HCT116 (cell line): Measurements from ENCODE around the gene WASF2. TPM values are rescaled to one million over a fixed set of nuclear protein-coding genes. Genes with fewer than 3 reads are reported as not detected.

Experiments used
- ATAC-seq: fragments of 200-7000 bp; cut with Tn5 transposase; 2 replicates; pipeline ENCODE4 v1.9.1; 2020; ENCODE audit warnings: mild to moderate bottlenecking, moderate library complexity
- BruUV-seq: library from RNA; stranded (reverse); fragments of 400-500 nt; replicated peaks from 2 replicates; lab custom pipeline; 2021; lab: Mats Ljungman, UMichigan
- CTCF ChIA-PET: fragments of 300-600 bp; sonication (Branson Sonifier 250); formaldehyde crosslinking; loops from one replicate; lab custom pipeline; 2021; ENCODE audit warnings: antibody characterized with exemption; lab: Charles Lee
- POLR2A ChIA-PET: fragments of 300-600, 350-600 bp; sonication (Branson Sonifier 250); formaldehyde crosslinking; loops from one replicate; lab custom pipeline; 2021; ENCODE audit warnings: antibody characterized with exemption; lab: Charles Lee
- RAD21 ChIA-PET, 2 experiments: fragments of 300-600 bp; sonication (Branson Sonifier 250); formaldehyde crosslinking; loops; one replicate each; lab custom pipeline; 2023; ENCODE audit warnings: low total read pairs in 2 of 2; ENCODE audit not compliant: uncharacterized antibody in 2 of 2, unreplicated experiment in 2 of 2, low non-redundant PET in 1 of 2; lab: Charles Lee
- DNase-seq: peaks from one replicate; pipeline ENCODE4 v3.0.0-alpha.2; 2010; ENCODE audit warnings: low read depth, low spot score
- H2AFZ ChIP-seq: fragments of 200-600 bp; shearing (Covaris generic), sonication (generic); 2 replicates; pipeline ENCODE4 v1.6.1; 2017; ENCODE audit warnings: low read depth, mixed run types, mixed read lengths, antibody characterized with exemption, low read length; ENCODE audit not compliant: poor library complexity, severe bottlenecking
- H3K27ac ChIP-seq: 2 replicates; pipeline ENCODE4 v1.5.1; 2012; ENCODE audit warnings: low read depth, low read length
- H3K27me3 ChIP-seq: fragments of 200-600 bp; sonication (generic); 2 replicates; pipeline ENCODE4 v1.6.1; 2016; ENCODE audit warnings: mixed run types, low read length, mixed read lengths; ENCODE audit not compliant: insufficient read depth
- H3K36me3 ChIP-seq, 2 experiments: fragments of 200-500 bp in 1 of 2; fragments of 200-600 bp in 1 of 2; sonication (Bioruptor generic) in 1 of 2; sonication (generic) in 1 of 2; 2 replicates each; pipeline versions ENCODE4 v1.5.1 to v1.6.1; 2014 to 2016; ENCODE audit warnings: low read length in 2 of 2, inconsistent platforms in 1 of 2, mixed read lengths in 1 of 2, mixed run types in 1 of 2; ENCODE audit not compliant: insufficient read depth in 2 of 2, control insufficient read depth in 1 of 2
- H3K4me1 ChIP-seq, 2 experiments: fragments of 200-600 bp in 1 of 2; sonication (generic) in 1 of 2; 2 replicates each; pipeline versions ENCODE4 v1.5.1 to v1.6.1; 2012 to 2017; ENCODE audit warnings: low read length in 2 of 2, inconsistent platforms in 1 of 2, mild to moderate bottlenecking in 1 of 2, mixed read lengths in 1 of 2, mixed run types in 1 of 2, moderate library complexity in 1 of 2; ENCODE audit not compliant: insufficient read depth in 2 of 2, control insufficient read depth in 1 of 2
- H3K4me2 ChIP-seq: fragments of 200-600 bp; sonication (generic); 2 replicates; pipeline ENCODE4 v1.6.1; 2017; ENCODE audit warnings: mixed run types, low read length, mixed read lengths
- H3K4me3 ChIP-seq, 2 experiments: fragments of 200-600 bp in 1 of 2; sonication (generic) in 1 of 2; replicated peaks in 1 of 2; 2 replicates each; pipeline ENCODE4 v1.5.1; 2011 to 2016; ENCODE audit warnings: low read length in 2 of 2, control low read depth in 1 of 2, low read depth in 1 of 2, mild to moderate bottlenecking in 1 of 2, mixed read lengths in 1 of 2, mixed run types in 1 of 2
- H3K79me2 ChIP-seq: fragments of 200-600 bp; sonication (generic); 2 replicates; pipeline ENCODE4 v1.6.1; 2017; ENCODE audit warnings: mild to moderate bottlenecking, mixed run types, low read length, moderate library complexity, mixed read lengths; ENCODE audit not compliant: insufficient read depth
- H3K9ac ChIP-seq: fragments of 200-600 bp; sonication (generic); 2 replicates; pipeline ENCODE4 v1.6.1; 2016; ENCODE audit warnings: low read length, mixed read lengths
- H3K9me2 ChIP-seq: fragments of 200-600 bp; sonication (generic), shearing (Covaris generic); 2 replicates; pipeline ENCODE4 v1.6.1; 2017; ENCODE audit warnings: mixed run types, mild to moderate bottlenecking, moderate library complexity; ENCODE audit not compliant: insufficient read depth
- H3K9me3 ChIP-seq, 2 experiments: fragments of 200-500 bp in 1 of 2; fragments of 200-600 bp in 1 of 2; sonication (Bioruptor generic) in 1 of 2; sonication (generic) in 1 of 2; 2 replicates each; pipeline ENCODE4 v1.6.1; 2014 to 2017; ENCODE audit warnings: low read length in 2 of 2, mixed read lengths in 2 of 2, inconsistent platforms in 1 of 2, low read depth in 1 of 2, mild to moderate bottlenecking in 1 of 2, mixed run types in 1 of 2, moderate library complexity in 1 of 2; ENCODE audit not compliant: control insufficient read depth in 1 of 2, insufficient read depth in 1 of 2
- H4K20me1 ChIP-seq: fragments of 200-600 bp; sonication (generic), shearing (Covaris generic); 2 replicates; pipeline ENCODE4 v1.6.1; 2017; ENCODE audit warnings: mixed run types, mild to moderate bottlenecking, moderate library complexity; ENCODE audit not compliant: insufficient read depth
- CEBPB ChIP-seq: IDR thresholded peaks from 2 replicates; pipeline ENCODE4 v1.6.1; 2012; ENCODE audit warnings: low read depth
- ELF1 ChIP-seq: IDR thresholded peaks from 2 replicates; pipeline ENCODE4 v1.6.1; 2012; ENCODE audit warnings: low read depth, borderline replicate concordance
- EZH2 ChIP-seq: fragments of 200-600 bp; sonication (generic); IDR thresholded peaks from 2 replicates; pipeline ENCODE4 v1.6.1; 2017; ENCODE audit warnings: antibody characterized with exemption, mixed run types
- FOSL1 ChIP-seq: IDR thresholded peaks from 2 replicates; pipeline ENCODE4 v1.6.1; 2012; ENCODE audit warnings: low read depth
- JUND ChIP-seq: IDR thresholded peaks from 2 replicates; pipeline ENCODE4 v1.6.1; 2012
- POLR2A ChIP-seq: IDR thresholded peaks from 2 replicates; pipeline ENCODE4 v1.7.0; 2011; ENCODE audit warnings: borderline replicate concordance; ENCODE audit not compliant: insufficient read depth, insufficient read length; ENCODE audit errors: extremely low read depth
- POLR2AphosphoS5 ChIP-seq: IDR thresholded peaks from 2 replicates; pipeline ENCODE4 v1.6.1; 2011; ENCODE audit warnings: mild to moderate bottlenecking, low read depth, low read length, moderate library complexity
- RAD21 ChIP-seq: IDR thresholded peaks from 2 replicates; pipeline ENCODE4 v1.6.1; 2012; ENCODE audit warnings: low read depth, mild to moderate bottlenecking
- SP1 ChIP-seq: IDR thresholded peaks from 2 replicates; pipeline ENCODE4 v1.6.1; 2012; ENCODE audit warnings: low read depth
- TCF7L2 ChIP-seq: IDR thresholded peaks from 2 replicates; pipeline ENCODE4 v1.7.0; 2011; ENCODE audit warnings: borderline replicate concordance, inconsistent platforms; ENCODE audit not compliant: insufficient read depth, insufficient read length; ENCODE audit errors: extremely low read depth
- YY1 ChIP-seq: IDR thresholded peaks from 2 replicates; pipeline ENCODE4 v1.6.1; 2011; ENCODE audit warnings: low read length, low read depth, moderate library complexity, mild to moderate bottlenecking; ENCODE audit not compliant: insufficient replicate concordance; ENCODE audit errors: extremely low read depth
- ZFX ChIP-seq: fragments of 450-650 bp; IDR thresholded peaks from 2 replicates; pipeline ENCODE4 v1.6.1; 2017
- intact Hi-C: fragments of 100-400 bp; cut with micrococcal nuclease; formaldehyde crosslinking; loops from 2 replicates; pipeline ENCODE4 v1.10.0; 2022
- total RNA-seq: library from RNA; stranded (reverse); gene quantifications from one replicate; pipeline ENCODE4 v1.2.1, GENCODE V29; 2021; ENCODE audit not compliant: unreplicated experiment
- TF ChIP-seq, protein P1 (sequence below): IDR thresholded peaks from 2 replicates; pipeline ENCODE4 v1.6.1; 2012
- TF ChIP-seq, protein P2 (sequence below): IDR thresholded peaks from 2 replicates; pipeline ENCODE4 v1.6.1; 2012
- TF ChIP-seq, protein P3 (sequence below): IDR thresholded peaks from 2 replicates; pipeline ENCODE4 v1.6.1; 2011; ENCODE audit warnings: mild to moderate bottlenecking, low read length, moderate library complexity; ENCODE audit not compliant: insufficient replicate concordance; ENCODE audit errors: extremely low read depth

The WASF2 gene
- total RNA-seq, 1 experiment from 2014 or later = 111 TPM

DNA sequence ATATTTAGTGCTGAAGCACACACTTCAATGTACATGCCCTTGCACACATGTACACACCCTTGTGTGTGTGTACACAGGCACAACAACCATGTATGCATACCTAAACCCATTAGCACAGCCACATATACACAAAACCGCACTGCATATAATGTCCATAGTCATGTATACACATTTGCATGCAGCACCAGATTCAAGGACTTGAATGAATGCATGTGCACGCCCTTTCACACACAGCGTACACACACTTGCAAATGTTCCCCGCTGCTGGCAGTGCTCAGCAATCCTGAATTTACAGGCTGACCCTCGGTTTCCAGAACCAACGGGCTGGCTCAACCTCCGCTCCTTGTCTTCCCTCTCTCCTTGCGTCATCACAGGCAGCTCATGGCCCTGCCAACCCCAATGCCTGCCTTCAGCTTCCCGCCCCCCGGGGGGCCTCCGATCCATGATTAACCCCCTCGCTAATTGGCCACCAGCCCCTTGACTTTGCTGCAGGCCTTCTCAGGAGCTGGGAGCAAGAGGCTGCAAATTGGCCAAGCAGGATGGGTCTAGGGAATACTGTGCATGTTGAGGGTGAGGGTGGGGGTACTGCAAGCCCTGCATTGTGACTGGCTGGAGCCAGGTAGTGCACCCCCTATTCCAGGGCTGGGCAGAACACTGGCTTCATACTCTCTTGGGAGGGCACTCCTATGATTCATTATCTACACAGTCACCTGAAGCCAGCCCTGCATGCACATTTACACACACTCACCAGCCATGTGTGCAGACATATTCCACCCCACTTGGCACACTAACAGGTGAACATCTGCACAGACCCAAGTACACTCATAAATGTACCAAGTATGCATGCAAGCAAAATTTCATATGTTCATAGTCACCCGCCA lies 89.6 kb downstream of the WASF2 start:
- no peak overlapping the region for H3K4me2 ChIP-seq
- ATAC-seq (no peak), DNase-seq (no peak)
- no peaks in the 10 kb centered on the region for H4K20me1 ChIP-seq
- H3K9me2 ChIP-seq = no peaks in the 10 kb centered on the region
- H3K36me3 ChIP-seq = no peaks in the 10 kb centered on the region; a peak in 1 of 4 replicates
- TF ChIP-seq ELF1 = no peak
- TF ChIP-seq POLR2AphosphoS5 = peak; percentile 17; the same call in 1 of the 2 replicates
- H3K79me2 ChIP-seq = no peaks in the 10 kb centered on the region
- no peak overlapping the region for H3K27ac ChIP-seq
- peaks cover 0 to 14% of the 10 kb centered on the region in 2 experiments; a peak in 3 of 4 replicates for H3K4me1 ChIP-seq
- no peaks in the 10 kb centered on the region for H3K27me3 ChIP-seq
- ChIA-PET POLR2A (no interaction called here), RAD21 (interaction anchor here in 1 of 2 experiments (0.6 kb wide), 1 partner anchor 209 kb away, joined by 4 read pairs; no protein-coding TSS in a partner anchor), CTCF (interaction anchor here (1.1 kb wide), 1 partner anchor 16 kb away, joined by 3 read pairs; no protein-coding TSS in a partner anchor)
- H2AFZ ChIP-seq = no peak overlapping the region
- H3K9ac ChIP-seq = no peak overlapping the region
- H3K9me3 ChIP-seq = no peaks in the 10 kb centered on the region
- intact Hi-C loops = no loop called here
- H3K4me3 ChIP-seq = no peak overlapping the region
- BruUV-seq = no TSS peak

DNA sequence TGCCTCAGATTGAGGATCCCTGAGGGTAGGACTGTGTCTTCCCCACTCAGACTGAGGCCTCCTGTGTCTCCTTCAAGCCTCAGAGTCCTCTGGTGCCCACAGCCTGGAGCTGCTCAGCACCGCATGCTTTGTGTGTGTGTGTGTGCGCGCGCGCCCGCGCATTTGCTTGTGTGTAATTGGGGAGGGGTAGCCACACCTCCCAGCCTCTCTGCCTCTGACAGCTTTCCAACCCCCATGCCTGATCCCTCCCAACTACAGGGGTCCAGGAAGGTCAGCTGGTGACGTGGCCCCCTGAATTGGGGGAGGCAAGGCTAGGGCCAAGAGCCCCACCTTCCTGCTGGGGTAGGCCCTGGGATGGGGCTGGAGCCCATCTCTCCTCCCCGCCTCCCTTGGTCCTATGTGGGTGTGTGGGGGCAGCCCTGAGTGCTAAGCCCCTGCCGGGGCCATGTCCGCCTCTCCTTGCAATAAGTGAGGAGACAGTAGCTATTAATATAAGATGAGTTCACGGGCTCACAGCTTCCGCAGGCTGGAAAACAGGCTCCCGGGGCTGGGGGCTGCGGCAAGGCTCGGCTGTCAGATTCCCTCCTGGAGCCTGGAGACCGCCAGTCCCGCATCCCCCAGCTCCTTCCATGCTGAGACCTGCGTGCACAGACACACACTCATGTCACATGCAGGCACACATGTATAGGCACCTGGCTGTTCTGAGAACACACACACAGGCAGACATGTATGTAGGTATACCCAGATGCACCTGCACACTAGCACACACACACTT lies 90.5 kb downstream of the WASF2 start:
- Histone ChIP-seq H3K4me1 (peaks cover 5 to 23% of the 10 kb centered on the region in 2 experiments), H3K79me2 (peaks cover 5% of the 10 kb centered on the region; the same call in 1 of the 2 replicates), H3K4me2 (no peak overlapping the region), H3K27ac (no peak overlapping the region), H3K9me3 (no peaks in the 10 kb centered on the region), H3K4me3 (no peak overlapping the region), H4K20me1 (no peaks in the 10 kb centered on the region), H3K36me3 (peaks cover 0 to 5% of the 10 kb centered on the region in 2 experiments; a peak in 1 of 4 replicates), H3K27me3 (no peaks in the 10 kb centered on the region), H3K9me2 (no peaks in the 10 kb centered on the region), H2AFZ (no peak overlapping the region), H3K9ac (no peak overlapping the region)
- ChIA-PET RAD21 (interaction anchor here in 1 of 2 experiments (0.6 kb wide), 1 partner anchor 209 kb away, joined by 4 read pairs; no protein-coding TSS in a partner anchor), CTCF (no interaction called here), POLR2A (no interaction called here)
- DNase-seq = no peak
- BruUV-seq = no TSS peak
- no peak for ATAC-seq
- TF ChIP-seq JUND = no peak
- no peak for TF ChIP-seq TCF7L2
- TF ChIP-seq, protein P1, sequence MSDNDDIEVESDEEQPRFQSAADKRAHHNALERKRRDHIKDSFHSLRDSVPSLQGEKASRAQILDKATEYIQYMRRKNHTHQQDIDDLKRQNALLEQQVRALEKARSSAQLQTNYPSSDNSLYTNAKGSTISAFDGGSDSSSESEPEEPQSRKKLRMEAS = no peak
- no peak for TF ChIP-seq POLR2AphosphoS5
- TF ChIP-seq RAD21 = no peak
- no peak for TF ChIP-seq EZH2
- no peak for TF ChIP-seq POLR2A
- TF ChIP-seq CEBPB = no peak
- TF ChIP-seq SP1 = no peak
- TF ChIP-seq YY1 = no peak
- TF ChIP-seq, protein P2, sequence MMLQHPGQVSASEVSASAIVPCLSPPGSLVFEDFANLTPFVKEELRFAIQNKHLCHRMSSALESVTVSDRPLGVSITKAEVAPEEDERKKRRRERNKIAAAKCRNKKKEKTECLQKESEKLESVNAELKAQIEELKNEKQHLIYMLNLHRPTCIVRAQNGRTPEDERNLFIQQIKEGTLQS = no peak
- no peak for TF ChIP-seq ZFX
- TF ChIP-seq, protein P3, sequence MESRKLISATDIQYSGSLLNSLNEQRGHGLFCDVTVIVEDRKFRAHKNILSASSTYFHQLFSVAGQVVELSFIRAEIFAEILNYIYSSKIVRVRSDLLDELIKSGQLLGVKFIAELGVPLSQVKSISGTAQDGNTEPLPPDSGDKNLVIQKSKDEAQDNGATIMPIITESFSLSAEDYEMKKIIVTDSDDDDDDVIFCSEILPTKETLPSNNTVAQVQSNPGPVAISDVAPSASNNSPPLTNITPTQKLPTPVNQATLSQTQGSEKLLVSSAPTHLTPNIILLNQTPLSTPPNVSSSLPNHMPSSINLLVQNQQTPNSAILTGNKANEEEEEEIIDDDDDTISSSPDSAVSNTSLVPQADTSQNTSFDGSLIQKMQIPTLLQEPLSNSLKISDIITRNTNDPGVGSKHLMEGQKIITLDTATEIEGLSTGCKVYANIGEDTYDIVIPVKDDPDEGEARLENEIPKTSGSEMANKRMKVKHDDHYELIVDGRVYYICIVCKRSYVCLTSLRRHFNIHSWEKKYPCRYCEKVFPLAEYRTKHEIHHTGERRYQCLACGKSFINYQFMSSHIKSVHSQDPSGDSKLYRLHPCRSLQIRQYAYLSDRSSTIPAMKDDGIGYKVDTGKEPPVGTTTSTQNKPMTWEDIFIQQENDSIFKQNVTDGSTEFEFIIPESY = no peak
- TF ChIP-seq FOSL1 = no peak
- intact Hi-C loops = loop anchor here (5.0 kb wide), 1 partner anchor 263 kb away; no protein-coding TSS in a partner anchor
